Measurements from ENCODE around the gene USP43. TPM values are rescaled to one million over a fixed set of nuclear protein-coding genes. Genes with fewer than 3 reads are reported as not detected.
"Not testable (repeated sequence)": the region's sequence is repeated elsewhere in the genome, so short reads cannot be mapped to it uniquely, and the experiment has no call there.

The USP43 gene
- total and polyA plus RNA-seq, 4 donors = 2.9 to 9.8 (median 4.3) TPM

DNA sequence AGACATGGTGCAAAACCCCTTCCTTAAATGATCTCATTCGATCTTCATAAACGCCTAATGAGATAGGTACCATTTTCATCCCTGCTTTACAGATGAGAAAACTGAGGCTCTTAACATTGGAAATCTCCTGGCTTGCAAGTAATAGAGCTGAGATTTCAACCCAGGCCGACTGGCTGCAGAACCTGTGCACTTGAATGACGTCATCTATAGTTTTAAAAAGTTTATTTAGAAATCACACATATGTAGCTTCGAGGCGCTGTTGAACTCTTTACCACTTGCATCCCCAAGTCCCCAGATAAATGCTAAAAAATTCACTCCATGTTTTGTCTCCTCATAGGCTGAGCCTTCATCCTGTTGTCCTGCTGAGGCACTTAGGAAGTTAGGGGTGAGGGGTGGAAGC lies 38.9 kb upstream of the USP43 start:
- DNase-seq (no peak), ATAC-seq (ENCODE audit: insufficient read depth, low FRiP score) (no peak)
- Histone ChIP-seq H3K36me3 (ENCODE audit: control insufficient read depth in 4 of 4, insufficient read depth in 4 of 4, low read length in 4 of 4) (no peaks in the 10 kb centered on the region), H3K9ac (ENCODE audit: insufficient read depth in 1 of 2, low read length in 2 of 2) (no peak overlapping the region), H3K9me3 (ENCODE audit: control insufficient read depth in 4 of 4, insufficient read depth in 3 of 4, low read length in 3 of 4) (no peaks in the 10 kb centered on the region), H3K27ac (ENCODE audit: low read depth in 1 of 2, low read length in 1 of 2) (no peak overlapping the region), H3K4me3 (no peak overlapping the region), H3K27me3 (ENCODE audit: control insufficient read depth in 3 of 3, insufficient read depth in 3 of 3, low read length in 2 of 3) (no peaks in the 10 kb centered on the region), H3K4me1 (ENCODE audit: control insufficient read depth in 5 of 5, insufficient read depth in 5 of 5, low read length in 5 of 5) (no peaks in the 10 kb centered on the region)
- TF ChIP-seq CTCF (IDR thresholded peaks at IDR 0.05; ENCODE audit: control extremely low read depth, extremely low read depth) = no peak
- WGBS, 2 donors = 88 to 93% methylated on average over 6 of the region's 6 CpGs

DNA sequence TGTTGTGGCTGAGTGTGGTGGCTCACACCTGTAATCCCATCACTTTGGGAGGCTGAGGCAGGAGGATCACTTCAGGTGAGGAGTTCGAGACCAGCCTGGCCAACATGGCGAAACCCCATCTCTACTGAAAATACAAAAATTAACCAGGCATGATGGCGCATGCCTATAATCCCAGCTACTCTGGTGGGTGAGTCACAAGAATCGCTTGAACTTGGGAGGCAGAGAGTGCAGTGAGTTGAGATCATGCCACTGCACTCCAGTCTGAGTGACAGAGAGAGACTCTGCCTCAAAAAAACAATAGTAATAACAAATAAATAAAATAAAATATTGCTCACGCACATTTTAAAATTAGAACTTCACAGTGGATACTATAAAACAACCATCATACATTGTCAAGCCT lies 38.3 kb upstream of the USP43 start:
- H3K27ac ChIP-seq (ENCODE audit: low read depth in 1 of 2, low read length in 1 of 2); H3K4me3 ChIP-seq; H3K27me3 ChIP-seq (ENCODE audit: control insufficient read depth in 3 of 3, insufficient read depth in 3 of 3, low read length in 2 of 3); DNase-seq; H3K9me3 ChIP-seq (ENCODE audit: control insufficient read depth in 4 of 4, insufficient read depth in 3 of 4, low read length in 3 of 4); H3K36me3 ChIP-seq (ENCODE audit: control insufficient read depth in 4 of 4, insufficient read depth in 4 of 4, low read length in 4 of 4); ATAC-seq (ENCODE audit: insufficient read depth, low FRiP score); H3K9ac ChIP-seq (ENCODE audit: insufficient read depth in 1 of 2, low read length in 2 of 2); H3K4me1 ChIP-seq (ENCODE audit: control insufficient read depth in 5 of 5, insufficient read depth in 5 of 5, low read length in 5 of 5): not testable (repeated sequence)
- 75 to 80% methylated on average over 5 of the region's 5 CpGs for WGBS, 2 donors

DNA sequence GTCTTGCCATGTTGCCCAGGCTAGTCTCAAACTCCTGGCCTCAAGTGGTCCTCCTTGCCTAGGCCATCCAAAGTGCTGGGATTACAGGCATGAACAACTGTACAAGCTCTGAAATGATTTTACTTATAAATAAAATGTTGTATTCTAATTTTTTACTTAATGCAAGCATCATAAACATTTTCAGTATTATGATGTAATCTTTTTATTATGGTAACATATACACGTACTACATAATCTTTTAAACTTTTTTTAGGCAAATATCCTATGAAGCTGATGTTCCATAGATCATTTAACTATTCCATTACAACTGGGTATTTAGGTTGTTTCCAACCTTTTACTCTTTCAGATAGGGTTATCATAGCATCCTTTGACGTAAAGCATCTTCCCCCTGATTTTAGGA lies 33.8 kb upstream of the USP43 start:
- DNase-seq (no peak), ATAC-seq (ENCODE audit: insufficient read depth, low FRiP score) (no peak)
- Histone ChIP-seq H3K9ac (ENCODE audit: insufficient read depth in 1 of 2, low read length in 2 of 2) (no peak overlapping the region), H3K27me3 (ENCODE audit: control insufficient read depth in 3 of 3, insufficient read depth in 3 of 3, low read length in 2 of 3) (no peaks in the 10 kb centered on the region), H3K36me3 (ENCODE audit: control insufficient read depth in 4 of 4, insufficient read depth in 4 of 4, low read length in 4 of 4) (no peaks in the 10 kb centered on the region), H3K9me3 (ENCODE audit: control insufficient read depth in 4 of 4, insufficient read depth in 3 of 4, low read length in 3 of 4) (no peaks in the 10 kb centered on the region), H3K27ac (ENCODE audit: low read depth in 1 of 2, low read length in 1 of 2) (no peak overlapping the region), H3K4me1 (ENCODE audit: control insufficient read depth in 5 of 5, insufficient read depth in 5 of 5, low read length in 5 of 5) (no peaks in the 10 kb centered on the region), H3K4me3 (no peak overlapping the region)
- TF ChIP-seq CTCF (IDR thresholded peaks at IDR 0.05; ENCODE audit: control extremely low read depth, extremely low read depth) = no peak
- WGBS, 2 donors = 79 to 89% methylated on average over 2 of the region's 2 CpGs

GRCh38 chr17:9612006-9612405 lies 33.3 kb upstream of the USP43 start:
- H3K27me3 ChIP-seq (ENCODE audit: control insufficient read depth in 3 of 3, insufficient read depth in 3 of 3, low read length in 2 of 3) = no peaks in the 10 kb centered on the region
- H3K4me1 ChIP-seq (ENCODE audit: control insufficient read depth in 5 of 5, insufficient read depth in 5 of 5, low read length in 5 of 5) = no peaks in the 10 kb centered on the region
- H3K27ac ChIP-seq (ENCODE audit: low read depth in 1 of 2, low read length in 1 of 2) = no peak overlapping the region
- H3K4me3 ChIP-seq = no peak overlapping the region
- H3K9me3 ChIP-seq (ENCODE audit: control insufficient read depth in 4 of 4, insufficient read depth in 3 of 4, low read length in 3 of 4) = no peaks in the 10 kb centered on the region
- TF ChIP-seq CTCF (IDR thresholded peaks at IDR 0.05; ENCODE audit: control extremely low read depth, extremely low read depth) = no peak
- WGBS, 2 donors = 75 to 82% methylated on average over 9 of the region's 9 CpGs
- H3K9ac ChIP-seq (ENCODE audit: insufficient read depth in 1 of 2, low read length in 2 of 2) = no peak overlapping the region
- DNase-seq = no peak
- no peak for ATAC-seq (ENCODE audit: insufficient read depth, low FRiP score)
- H3K36me3 ChIP-seq (ENCODE audit: control insufficient read depth in 4 of 4, insufficient read depth in 4 of 4, low read length in 4 of 4) = no peaks in the 10 kb centered on the region

Data from lung (tissue), 12 donors.